HG03045 (cell line): ENCODE results near the gene LRFN3.
A peak's percentile ranks its signal among the peaks of the same experiment; 100 is the strongest.
"Not testable (repeated sequence)": the region's sequence is repeated elsewhere in the genome, so short reads cannot be mapped to it uniquely, and the experiment has no call there.

Source experiments
- ATAC-seq: cut with Tn5 transposase; IDR thresholded peaks from one replicate; pipeline ENCODE4 v1.9.1; 2021; ENCODE audit warnings: mild to moderate bottlenecking, moderate library complexity; ENCODE audit not compliant: unreplicated experiment

The LRFN3 gene

DNA sequence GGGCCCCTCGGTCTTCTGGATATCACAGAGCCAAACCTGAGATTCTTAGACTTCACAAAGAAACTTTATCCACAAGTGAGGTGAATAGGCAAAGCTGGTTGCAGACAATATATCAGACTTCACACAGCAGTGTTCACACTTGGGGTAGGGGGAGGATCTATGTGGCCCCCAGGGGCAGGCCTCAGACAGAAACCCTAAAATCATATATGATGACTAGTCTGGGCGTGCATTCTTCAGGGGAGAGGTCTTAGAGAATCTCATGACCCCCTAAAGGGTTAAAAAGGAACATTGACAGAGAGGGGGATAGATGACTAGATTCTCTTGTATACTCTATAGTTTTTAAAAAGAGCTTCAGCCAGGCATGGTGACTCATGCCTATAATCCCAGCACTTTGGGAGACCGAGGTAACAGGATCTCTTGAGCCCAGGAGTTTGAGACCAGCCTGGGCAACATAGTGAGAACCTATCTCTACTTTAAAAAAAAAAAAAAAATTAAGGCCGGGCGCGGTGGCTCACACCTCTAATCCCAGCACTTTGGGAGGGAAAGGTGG lies 30.9 kb upstream of the LRFN3 start:
- ATAC-seq: no peak

DNA sequence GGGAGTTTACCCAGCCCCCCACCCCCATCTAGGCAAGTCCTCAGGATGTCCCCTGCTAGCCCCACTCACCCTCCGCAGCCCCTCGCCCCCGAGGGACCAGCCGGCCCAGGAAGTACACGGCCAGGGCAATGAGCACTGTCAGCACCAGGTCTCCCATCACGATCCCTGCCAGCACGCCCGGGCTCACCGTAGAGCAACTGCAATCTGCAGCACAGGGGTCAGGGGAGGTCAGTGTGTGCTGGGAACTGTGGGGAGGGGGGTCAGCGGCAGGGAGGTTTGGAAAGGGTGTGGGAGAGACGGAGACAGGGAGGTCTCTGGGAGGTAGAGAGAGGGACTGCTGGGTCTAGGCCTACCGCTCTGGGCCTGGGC lies 28.8 kb upstream of the LRFN3 start:
- no peak for ATAC-seq

DNA sequence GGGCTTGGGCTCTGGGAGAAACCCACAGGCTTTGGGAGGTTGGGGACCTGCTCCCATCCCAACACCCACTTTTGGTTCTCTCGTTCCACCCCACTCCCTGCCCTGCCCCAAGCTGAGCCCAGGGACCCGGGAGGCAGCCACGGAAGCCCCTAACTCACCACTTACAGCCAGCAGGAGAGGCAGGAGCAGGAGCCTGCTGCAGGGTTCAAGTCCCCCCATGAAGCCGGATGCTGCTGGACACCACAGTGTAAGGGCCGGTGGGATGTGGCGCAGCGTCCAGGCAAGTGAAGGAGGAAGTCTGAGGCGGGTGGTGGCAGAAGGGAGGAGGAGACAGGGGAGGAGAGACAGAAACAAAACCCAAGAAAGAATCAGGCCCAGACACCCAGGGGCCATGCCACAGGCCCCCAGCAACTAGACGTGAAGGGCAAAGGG lies 28.1 kb upstream of the LRFN3 start, which contains the start of gene TYROBP:
TYROBP (minus strand) TSS at position 286 of the 432 bp plus-strand sequence; CDS start at position 219, 67 bp downstream.
- ATAC-seq: no peak

DNA sequence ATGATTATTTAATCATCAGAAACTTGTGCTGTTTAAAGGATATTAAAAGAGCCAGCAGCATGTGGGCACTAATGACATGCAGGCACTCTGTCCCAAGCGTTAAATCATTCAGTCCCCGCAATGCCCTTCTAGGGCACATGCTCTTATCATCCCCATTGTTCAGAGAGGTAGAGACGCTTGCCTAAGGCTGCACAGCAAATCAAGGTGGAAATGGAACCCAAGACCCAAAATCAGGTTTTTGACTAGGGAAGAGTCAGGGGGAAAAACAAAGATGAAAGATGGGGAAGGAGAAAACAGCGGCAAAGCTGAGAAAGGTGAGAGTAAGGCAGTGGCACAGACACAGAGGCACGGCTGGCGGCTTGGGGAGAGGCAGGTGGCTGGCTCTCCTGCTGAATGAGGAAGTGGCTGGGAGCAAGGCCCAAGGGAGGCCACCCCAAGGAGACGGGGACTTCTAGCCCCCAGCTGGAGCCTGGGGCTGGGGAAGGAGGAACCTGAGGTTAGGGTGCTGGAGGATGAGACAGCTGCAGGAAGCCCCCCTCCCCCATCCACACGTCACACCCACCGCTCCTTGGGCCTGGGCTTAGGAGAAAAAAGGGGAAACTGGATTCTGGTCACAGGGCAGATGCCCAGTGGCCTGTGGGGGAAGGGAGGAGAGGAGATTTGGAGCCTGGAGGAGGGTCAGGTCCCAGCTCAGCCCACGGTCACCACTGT lies 27.0 kb upstream of the LRFN3 start:
- no peak for ATAC-seq

DNA sequence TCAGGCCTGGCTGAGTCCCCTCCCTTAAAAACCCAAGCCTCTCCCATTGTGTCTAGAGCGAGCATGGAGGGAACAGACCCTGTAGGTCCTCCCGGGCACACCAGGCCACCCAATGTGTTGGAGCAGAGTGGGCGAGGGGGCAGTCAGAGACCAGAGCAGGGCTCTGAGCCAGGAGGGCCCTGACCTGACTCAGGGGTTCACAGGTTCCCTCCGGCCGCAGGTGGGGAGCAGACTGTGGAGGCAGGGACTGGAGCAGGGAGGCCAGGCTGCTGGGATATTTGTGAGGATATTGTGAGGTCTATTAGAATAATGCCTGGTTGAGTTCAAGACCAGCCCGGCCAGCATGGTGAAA lies 26.5 kb upstream of the LRFN3 start:
- ATAC-seq: no peak

DNA sequence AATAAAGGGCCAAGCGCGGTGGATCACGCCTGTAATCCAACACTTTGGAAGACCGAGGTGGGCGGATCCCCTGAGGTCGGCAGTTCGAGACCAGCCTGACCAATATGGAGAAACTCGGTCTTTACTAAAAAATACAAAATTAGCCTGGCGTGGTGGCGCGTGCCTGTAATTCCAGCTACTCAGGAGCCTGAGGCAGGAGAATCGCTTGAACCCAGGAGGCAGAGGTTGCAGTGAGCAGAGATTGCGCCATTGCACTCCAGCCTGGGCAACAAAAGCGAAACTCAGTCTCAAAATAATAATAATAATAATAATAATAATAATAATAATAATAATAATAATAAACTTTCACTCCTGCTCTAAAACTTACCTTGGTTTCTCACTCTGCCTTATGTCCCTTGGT lies 25.8 kb upstream of the LRFN3 start:
- ATAC-seq: not testable (repeated sequence)

DNA sequence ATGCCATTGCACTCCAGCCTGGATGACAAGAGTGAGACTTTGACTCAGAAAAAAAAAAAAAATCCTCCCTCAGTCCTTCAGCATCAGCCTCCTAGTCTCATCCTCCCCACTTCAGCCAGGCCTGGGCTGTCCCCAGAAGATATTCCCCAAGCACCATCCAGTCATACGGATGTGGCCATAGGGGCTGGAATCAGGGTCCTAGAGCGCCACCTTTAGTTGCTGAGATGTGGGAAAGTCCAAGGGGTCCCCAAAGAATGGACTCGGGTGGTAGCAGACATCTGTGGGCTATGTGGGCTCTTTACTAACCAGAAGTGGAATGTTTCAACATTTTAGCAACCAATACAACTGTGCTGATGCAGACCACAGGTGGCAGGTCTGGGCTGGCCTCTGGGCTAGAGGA lies 25.0 kb upstream of the LRFN3 start:
- no peak for ATAC-seq

DNA sequence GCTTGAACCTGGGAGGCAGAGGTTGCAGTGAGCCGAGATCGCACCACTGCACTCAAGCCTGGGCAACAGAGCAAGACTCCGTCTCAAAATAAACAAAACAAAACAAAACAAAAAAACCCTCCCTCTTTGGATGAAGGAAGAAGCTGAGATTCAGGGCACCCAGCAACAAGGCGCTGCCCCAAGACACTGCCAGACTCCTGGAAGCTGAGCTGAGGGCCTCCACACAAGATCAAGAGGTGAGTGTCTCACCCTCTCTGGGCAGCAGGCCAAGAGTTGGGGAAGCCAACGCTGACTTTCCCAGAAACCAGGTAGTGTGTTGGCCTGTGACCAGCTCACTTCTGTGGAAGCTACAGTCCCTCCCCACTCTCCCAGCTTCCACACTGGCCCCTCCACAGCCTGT lies 24.4 kb upstream of the LRFN3 start:
- ATAC-seq: no peak

DNA sequence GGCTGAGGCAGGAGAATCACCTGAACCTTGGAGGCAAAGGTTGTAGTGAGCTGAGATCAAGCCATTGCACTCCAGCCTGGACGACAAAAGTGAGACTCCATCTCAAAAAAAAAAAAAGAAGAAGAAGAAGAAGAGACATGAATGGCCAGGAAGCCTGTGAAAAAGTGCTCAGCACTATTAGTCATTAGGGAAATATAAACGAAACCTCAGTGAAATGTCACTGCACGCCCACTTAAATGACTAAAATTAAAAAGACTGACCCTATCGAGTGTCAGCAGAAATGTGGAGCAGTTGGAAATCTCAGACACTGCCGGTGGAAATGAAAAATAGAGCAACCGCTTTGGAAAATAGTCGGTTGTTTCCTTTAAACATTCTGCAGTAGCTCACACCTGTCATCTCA lies 22.6 kb upstream of the LRFN3 start:
- no peak for ATAC-seq

DNA sequence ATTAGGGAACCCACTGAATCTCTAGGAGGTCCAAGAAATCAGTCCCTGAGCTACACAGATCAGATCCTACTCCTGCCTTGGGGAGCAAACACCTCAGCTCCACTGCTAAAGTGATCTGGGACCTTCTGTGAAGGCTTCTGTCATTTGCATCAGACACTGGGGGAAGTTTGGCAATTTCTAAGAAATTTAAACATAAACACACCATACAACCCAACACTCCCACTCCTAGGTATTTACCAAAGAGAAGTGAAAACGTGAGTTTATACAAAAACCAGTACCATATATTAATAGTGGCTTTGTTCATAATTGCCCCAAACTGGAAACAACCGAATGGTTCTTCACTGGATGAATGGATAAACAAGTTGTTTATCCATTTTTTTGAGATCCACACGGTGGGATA lies 20.7 kb upstream of the LRFN3 start:
- ATAC-seq: no peak

DNA sequence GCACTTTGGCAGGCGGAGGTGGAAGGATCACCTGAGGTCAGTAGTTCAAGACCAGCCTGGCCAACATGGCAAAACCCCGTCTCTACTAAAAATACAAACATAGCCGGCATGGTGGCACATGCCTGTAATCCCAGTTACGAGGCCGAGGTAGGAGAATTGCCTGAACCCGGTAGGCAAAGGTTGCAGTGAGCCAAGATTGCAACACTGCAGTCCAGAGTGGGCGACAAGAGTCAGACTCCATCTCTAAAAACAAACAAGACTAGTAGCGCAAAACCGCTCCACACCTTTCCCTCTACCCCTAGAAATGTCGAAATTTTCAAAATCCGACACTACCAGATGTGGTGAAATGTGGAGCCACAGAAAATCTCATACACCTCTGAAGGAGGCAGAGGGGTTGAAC lies 16.9 kb upstream of the LRFN3 start:
- ATAC-seq: no peak

DNA sequence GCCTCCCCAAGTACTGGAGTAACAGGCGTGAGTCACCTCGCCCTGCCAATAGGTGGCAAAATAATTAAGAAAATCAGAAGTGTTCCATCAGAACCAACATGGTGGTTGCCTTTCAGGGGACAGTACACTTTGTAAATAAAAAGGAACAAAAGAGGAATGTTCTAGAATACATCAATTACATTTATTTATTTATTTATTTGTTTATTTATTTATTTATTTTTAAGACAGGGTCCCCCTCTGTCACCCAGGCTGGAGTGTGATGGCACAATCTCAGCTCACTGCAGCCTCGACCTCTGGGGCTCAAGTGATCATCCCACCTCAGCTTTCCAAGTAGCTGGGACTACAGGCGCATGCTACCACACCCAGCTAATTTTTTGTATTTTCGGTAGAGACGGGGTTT lies 15.2 kb upstream of the LRFN3 start:
- no peak for ATAC-seq

DNA sequence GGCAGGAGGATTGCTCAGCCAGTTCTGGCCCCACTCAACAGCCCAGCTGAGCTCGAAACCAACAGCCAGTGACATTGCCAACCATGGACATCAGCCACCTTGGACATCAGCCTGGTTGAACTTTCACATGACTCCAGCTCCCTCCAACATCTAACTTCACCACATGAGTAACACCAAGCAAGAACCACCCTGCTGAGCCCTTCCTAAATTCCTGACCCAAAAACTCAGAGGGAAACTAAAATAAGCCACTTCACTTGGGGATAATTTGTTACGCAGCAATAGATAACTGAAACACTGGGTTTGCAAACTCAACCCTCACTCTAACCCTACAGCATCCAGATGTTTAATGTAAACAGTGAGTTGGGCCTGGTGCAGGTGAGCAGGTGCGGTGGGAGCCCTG lies 10.7 kb upstream of the LRFN3 start:
- no peak for ATAC-seq

DNA sequence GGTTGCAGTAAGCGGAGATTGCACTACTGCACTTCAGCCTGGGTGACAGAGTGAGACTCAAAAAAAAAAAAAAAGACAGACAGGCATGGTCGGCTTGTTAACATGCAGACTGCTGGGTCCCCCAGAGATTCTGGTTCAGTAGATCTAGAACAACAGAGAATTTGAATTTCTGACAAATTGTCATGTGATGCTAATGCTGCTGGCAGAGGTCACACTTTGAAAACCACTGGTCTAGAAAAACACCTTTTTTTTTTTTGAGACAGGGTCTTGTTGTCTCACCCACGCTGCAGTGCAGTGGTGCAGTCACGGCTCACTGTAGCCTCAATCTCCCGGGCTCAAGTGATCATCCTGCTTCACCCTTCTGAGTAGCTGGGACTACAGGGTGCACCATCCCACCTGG lies 7.7 kb upstream of the LRFN3 start:
- no peak for ATAC-seq

DNA sequence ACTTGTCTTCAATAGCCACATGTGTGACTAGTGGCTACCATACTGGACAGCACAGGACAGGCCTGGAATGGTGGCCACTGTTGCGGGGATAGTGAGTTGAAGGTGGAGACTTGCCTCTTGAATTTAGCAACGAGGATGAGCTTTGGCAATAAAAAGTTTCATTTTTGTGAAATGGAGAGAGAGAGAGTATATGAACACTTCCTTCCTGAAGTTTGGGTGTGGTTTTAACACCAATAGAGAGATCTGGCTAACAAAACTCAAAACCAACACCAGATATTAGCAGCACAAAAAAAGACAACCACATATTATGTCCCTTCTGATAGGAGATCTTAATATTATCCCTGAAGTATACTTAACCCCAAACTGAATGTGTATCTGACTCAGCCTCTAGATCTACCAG lies 6.3 kb upstream of the LRFN3 start:
- ATAC-seq: no peak

DNA sequence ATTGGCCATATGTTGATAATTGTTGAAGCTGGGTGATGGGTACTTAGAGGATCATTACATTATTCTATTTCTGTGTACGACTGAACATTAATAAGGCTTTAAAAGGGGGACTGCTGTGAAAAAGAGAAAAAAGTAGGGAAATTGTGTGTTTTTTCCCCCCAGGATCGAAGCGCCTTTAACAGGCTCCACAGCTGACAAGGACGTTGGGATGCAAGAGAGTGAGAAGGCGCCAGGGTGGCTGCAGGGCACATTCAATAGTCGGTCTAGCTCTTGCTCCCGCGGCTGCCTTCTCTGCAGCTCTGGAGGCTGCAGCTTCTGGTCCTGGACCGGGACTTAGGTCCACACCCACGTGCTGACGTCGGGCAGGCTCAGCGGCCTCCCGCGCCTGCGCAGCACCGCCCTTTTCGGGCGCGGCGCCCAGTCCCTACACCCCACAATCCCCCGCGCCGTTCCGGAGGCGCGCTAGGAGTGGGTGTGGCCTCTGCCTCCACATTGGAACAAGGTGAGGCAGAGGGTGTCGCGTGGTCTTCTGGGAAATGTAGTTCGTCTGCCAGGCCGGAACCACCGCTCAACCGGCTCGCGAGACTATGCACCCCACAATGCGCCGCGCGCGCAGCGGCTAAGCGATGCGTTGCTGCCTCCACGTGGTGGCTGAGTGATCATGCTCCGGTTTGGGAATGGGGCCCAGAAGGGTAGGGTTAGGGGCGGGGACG lies 4.9 kb upstream of the LRFN3 start:
- ATAC-seq: peak; percentile 92

DNA sequence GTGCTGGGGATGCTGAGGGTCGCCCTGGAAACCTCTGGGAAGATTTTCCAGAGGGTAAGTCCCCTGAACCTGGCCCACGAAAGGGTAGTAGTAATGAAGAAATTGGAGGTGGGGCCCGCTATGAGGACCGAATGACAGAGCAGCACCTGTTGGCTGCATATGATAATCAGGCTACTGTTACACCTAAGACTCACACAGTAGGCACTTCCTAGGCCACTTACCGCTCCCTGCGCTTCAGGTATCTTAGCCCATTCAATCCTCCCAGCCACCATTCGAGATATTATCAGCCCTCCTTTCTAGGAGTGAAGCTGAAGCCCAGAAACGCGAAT lies 4.3 kb upstream of the LRFN3 start:
- no peak for ATAC-seq

DNA sequence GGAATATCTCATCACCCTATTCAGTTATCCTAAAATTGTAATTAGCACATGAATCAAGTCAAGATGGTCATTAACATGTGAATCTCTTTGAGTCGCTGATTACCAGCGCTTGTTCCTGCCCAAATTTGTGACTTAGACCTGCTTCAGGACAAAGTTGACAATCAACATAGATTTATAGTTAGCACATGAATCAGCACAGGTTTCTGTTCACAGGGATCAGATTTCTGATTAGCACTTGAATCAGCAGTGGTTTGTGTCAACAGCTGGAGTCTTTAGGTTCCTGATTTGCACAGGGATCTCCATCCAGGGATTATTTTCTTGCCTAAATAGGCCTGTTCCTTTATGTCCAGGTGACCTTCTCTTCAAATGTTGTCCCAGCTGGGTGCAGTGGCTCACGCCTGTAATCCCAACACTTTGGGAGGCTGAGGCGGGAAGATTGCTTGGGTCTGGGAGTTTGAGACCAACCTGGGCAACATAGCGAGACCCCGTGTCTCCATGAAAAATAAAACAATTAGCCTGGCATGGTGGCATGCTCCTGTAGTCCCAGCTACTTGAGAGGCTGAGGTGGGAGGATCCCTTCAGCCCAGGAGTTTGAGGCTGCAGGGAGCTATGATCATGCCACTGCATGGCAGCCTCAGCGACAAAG lies 3.8 kb upstream of the LRFN3 start:
- ATAC-seq: no peak

DNA sequence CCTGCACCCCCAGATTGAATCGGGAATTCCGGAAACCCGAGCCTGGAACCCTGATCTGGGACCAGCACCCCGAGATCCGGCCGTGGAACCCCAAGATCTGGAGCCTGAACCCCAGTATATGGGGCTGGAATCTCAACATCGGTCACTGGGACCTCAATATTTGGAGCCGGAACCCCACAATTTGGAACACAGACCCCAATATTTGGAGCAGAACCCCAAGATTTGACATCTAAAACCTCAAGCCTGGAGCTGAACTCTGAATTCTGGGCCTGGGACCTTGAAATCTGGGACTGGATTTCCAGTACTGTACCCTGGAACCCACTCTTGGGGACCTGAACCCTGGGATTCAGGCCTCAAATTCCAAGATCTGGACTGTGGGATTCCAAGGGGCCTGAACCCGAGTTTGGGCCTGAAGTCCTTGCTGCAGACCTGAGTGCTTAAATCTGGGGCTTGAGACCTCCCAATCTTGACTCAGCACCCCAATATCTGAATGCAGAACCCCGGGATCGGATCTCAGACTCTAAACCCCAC lies 629 bp downstream of the LRFN3 start:
- ATAC-seq: no peak

DNA sequence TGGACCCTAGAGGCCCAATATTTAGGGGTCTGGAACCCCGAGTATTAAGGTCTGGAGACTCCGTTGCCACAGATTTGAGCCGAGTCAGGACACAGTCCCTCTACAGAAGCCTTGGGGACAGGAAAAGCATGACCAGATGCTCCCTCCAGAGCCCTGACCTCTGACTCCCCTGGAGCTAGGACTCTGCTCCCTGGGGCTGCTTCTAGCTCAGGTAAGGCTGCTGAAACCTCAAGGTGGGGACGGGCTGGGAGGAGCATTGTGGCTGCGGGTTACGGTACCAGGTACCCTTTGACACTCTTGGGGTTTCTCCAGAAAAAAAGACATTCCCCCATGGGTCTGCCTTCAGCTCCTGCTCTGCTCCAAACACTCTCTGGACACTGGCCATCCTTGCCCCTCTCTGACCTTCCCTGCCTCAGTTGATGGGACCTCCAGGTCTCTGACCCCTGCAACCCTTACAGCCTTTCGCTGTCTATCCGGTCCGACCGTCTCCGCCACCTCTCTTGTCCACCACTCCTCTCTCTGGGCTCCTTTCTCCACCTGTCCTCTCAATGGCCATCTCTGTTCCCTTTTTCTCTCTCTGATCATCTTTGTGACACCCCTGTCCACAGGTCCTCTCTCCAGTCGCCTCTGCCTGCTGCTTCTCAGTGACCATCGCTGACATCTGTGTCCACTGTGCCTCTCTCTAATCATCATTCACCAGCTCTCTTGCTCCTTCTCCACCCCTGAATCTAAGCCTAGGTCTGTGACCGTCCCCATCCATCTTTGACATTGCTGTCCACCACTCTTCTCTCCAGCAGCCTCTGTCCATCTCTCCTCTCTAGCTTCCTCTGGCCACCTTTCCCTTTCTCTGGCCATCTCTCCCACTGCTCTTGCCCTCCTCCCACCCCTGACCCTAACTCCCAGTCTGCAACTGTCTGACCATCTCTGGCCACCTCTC lies 1.4 kb downstream of the LRFN3 start:
- no peak for ATAC-seq
